Measurements from ENCODE around the gene RABL6. TPM values are rescaled to one million over a fixed set of nuclear protein-coding genes. Genes with fewer than 3 reads are reported as not detected.
"Not testable (repeated sequence)": the region's sequence is repeated elsewhere in the genome, so short reads cannot be mapped to it uniquely, and the experiment has no call there.

Gene RABL6, protein sequence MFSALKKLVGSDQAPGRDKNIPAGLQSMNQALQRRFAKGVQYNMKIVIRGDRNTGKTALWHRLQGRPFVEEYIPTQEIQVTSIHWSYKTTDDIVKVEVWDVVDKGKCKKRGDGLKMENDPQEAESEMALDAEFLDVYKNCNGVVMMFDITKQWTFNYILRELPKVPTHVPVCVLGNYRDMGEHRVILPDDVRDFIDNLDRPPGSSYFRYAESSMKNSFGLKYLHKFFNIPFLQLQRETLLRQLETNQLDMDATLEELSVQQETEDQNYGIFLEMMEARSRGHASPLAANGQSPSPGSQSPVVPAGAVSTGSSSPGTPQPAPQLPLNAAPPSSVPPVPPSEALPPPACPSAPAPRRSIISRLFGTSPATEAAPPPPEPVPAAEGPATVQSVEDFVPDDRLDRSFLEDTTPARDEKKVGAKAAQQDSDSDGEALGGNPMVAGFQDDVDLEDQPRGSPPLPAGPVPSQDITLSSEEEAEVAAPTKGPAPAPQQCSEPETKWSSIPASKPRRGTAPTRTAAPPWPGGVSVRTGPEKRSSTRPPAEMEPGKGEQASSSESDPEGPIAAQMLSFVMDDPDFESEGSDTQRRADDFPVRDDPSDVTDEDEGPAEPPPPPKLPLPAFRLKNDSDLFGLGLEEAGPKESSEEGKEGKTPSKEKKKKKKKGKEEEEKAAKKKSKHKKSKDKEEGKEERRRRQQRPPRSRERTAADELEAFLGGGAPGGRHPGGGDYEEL
- 23.6 and 35.0 TPM in 2 replicates for total RNA-seq (2014; rRNA removed; shearing (Covaris generic))

DNA sequence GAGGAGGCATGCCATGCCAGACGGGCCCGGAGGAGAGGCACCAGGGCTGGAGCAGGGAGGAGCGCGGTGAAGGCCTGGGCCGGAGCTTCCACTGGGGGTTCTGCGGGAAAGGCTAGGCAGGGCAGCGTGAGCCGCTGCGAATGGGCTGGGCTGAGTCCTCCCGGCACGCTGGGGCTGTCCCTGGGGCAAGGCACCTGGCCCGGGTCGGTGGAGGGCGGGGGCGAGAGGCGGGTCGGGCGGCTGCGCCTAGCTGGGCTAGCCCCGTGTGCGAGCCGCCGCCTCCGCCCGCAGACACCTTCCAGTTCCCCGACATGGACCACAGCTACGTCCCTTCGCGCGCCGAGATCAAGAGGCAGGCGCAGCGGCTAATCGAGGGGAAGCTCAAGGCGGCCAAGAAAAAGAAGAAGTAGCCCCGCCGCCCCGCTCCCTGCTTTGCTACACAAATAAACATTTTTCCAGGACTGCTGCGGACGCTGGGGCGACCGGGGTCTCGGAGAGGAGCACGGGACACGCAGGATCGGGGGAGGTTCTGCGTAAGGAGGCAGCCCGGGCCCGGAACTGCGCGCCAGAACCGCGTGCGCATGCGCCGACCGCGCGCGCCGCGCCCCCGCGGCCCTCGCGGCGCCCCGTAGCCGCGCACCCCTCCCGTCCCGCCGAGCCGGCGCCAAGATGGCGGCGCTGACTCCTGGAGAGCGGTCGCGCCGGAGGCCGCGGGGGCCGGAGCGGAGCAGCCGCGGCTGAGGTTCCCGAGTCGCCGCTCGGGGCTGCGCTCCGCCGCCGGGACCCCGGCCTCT is at the start of gene RABL6:
TSS of gene RABL6 (plus strand) at position 668 of the 794 bp plus-strand sequence. CDS start 249 bp downstream, outside the sequence.
- peak; percentile 41 for DNase-seq (ENCODE audit: low spot score)

DNA sequence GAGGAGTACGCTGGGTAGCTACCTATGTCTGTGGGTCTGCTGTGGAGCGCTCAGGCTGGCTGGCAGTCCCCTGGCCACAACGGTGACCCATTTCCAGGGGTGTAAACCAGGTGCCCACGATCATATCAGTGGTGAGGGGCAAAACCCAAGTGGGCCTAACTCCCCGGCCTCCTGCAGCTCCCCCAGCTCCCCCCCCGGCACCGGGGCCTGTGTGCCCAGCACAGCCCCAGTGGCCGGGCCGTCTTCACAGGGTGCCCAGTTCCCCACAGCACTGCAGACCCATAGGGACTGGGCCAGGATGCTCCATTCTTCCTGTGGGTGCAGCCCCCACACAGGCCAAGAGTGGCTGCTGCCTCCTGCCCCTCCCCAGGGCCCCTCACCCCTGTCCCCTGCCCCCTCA is 48.7 kb upstream of the RABL6 start:
- no peak for DNase-seq (ENCODE audit: low spot score)

- no peak for DNase-seq (ENCODE audit: low spot score)
These were observed 48.1 kb upstream of the RABL6 start for GRCh38 chr9:136759436-136760325.

DNA sequence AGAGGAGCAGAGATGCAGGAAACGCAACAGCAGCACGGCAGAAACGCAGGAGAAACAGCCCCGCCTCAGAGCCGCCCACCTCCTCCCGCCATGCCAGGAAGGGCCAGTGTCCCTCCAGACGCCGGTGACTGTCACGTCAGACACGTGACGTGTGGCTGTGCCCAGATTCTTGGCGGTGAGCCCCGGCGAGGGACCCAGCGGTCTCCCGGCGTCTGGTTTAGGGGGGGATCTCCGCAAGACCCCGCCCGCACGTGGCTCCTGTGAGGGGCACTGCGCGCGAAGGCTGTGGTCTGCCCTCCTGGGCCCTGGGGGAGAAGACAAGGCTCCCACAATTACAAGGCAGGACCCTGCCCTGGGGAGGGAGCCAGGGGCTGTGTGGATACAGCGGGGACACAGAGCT is 47.3 kb upstream of the RABL6 start:
- DNase-seq (ENCODE audit: low spot score): no peak

DNA sequence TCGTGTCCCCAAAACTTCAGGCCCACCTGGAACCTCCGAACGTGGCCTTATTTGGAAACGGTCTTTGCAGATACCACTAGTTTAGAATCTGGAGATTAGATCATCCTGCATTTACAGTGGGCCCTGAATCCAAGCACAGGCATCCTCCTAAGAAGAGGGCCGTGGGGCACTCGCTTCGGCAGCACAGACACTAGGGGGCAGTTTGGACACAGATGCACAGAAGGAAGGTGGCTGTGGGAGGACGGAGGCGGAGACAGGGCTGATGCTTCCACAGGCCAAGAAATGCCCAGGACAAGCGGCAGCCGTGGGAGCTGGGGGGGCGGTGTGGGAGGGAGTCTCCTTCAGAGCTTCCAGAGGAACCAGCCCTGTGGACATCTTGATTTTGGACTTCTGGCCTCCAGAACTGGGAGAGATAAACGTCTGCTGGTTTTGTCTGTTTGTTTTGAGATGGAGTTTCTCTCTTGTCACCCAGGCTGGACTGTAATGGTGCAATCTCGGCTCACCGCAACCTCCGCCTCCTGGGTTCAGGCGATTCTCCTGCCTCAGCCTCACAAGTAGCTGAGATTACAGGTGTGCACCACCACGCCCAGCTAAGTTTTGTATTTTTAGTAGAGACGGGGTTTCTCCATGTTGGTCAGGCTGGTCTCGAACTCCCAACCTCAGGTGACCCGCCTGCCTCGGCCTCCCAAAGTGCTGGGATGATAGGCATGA is 46.8 kb upstream of the RABL6 start:
- DNase-seq (ENCODE audit: low spot score): peak; percentile 72

DNA sequence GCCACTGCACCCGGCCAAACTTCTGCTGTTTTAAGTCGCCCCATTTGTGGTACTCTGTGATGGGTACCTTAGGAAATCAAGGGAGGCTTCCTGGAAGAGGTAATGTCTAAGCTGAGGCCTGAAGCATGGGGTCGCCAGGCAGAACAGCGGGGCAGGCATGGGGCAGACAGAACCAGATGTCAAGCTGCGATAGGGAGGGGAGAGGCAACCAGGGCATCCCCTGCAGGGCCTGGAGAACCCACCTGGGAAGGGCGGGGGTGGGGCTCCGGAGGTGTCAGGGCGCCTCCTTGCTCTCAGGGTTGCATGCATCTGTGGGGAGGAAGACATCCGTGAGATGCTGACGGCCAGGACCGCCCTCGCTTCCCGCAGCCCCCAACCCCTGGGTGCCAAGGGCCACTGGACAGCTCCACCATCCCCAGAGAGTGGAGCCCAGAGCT is 46.2 kb upstream of the RABL6 start:
- DNase-seq (ENCODE audit: low spot score): no peak

DNA sequence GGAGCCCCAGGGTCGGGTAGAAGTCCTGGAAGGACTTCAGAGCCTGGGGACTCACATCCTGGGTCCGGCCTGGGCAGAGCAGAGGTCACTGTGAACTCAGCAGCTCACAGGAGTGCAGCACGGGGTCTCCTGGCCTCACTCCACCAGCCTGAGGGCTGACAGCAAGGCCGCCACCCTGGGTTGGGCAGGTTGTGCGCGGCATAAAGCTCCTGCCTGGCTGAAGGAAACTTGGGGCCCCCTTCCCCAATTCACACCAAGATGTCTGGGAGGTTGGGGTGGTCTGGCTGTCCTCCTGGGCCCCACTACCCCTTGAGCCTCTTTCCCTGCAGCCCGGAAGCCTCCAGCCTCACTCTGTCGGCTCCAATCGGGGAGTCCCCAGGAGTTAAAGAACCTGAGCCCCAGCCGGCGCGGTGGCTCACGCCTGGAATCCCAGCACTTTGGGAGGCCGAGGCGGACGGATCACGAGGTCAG is 45.5 kb upstream of the RABL6 start:
- no peak for DNase-seq (ENCODE audit: low spot score)

GRCh38 chr9:136762915-136763648 is 44.7 kb upstream of the RABL6 start:
- DNase-seq (ENCODE audit: low spot score): no peak

GRCh38 chr9:136763649-136764035 is 44.1 kb upstream of the RABL6 start:
- no peak for DNase-seq (ENCODE audit: low spot score)

DNA sequence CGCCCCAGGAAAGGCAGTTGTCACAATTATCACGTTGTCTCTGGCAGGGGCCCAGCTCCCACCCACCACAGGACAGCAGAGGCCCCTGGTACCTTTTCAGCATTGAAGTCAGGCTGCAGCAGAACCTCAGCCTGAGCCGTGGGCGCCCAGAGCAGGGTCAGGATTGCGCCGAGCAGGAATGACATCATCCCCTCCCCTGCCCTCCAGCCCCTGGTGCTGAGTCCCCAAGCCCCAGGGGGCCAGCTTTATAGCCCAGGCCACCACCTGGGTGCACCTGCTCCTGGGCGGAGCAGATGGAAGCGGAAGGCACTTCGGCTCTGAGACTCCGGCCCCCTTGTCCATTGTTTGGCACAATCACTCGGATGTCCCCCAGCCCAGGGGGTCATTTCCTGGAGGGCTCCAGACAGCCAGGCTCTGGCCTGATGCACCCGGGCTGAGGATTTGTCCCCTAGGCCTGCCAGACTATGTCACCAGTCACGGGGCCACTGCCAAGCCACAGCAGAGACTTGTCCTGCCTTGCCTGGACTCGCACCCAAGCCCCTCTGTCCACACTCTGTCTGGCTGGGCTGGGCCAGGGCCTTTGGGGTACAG is 43.4 kb upstream of the RABL6 start, which contains the start of gene LCN15:
TSS of gene LCN15 (minus strand) at position 218 of the 591 bp plus-strand sequence. CDS start at position 188, 30 bp downstream.
- no peak for DNase-seq (ENCODE audit: low spot score)

- no peak for DNase-seq (ENCODE audit: low spot score)
These were observed 42.7 kb upstream of the RABL6 start for GRCh38 chr9:136765041-136765440.

GRCh38 chr9:136765745-136766409 is 41.9 kb upstream of the RABL6 start:
- DNase-seq (ENCODE audit: low spot score): not testable (repeated sequence)

DNA sequence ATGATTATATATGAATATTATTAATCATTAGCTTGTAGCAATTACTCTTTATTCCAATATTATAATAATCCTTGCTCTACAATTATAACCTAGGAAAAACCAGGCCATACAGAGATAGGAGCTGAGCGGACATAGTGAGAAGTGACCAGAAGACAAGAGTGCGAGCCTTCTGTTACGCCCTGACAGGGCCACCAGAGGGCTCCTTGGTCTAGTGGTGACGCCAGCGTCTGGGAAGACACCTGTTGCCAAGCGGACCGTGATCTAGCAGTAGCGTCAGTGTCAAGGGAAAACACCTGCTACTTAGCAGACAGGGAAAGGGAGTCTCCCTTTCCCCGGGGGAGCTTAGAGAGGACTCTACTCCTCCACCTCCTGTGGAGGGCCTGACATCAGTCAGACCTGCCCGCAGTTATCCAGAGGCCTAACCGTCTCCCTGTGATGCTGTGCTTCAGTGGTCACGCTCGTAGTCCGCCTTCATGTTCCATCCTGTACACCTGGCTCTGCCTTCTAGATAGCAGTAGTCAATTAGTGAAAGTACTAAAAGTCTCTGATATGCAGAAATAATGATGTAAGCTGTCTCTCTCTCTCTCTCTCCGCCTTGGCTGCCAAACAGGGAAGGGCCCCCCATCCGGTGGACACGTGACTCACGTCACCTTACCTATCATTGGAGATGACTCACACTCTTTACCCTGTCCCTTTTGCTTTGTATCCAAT is 41.2 kb upstream of the RABL6 start:
- DNase-seq (ENCODE audit: low spot score): not testable (repeated sequence)

- no peak for DNase-seq (ENCODE audit: low spot score)
These were observed 38.0 kb upstream of the RABL6 start for GRCh38 chr9:136769710-136770191.

GRCh38 chr9:136771907-136772415 is 35.8 kb upstream of the RABL6 start:
- DNase-seq (ENCODE audit: low spot score): no peak

- DNase-seq (ENCODE audit: low spot score): no peak
These were observed 34.2 kb upstream of the RABL6 start for GRCh38 chr9:136773386-136774044.
